Memory B cell (primary cell): ENCODE results near the gene TMEM143.
"Not testable (repeated sequence)": the region's sequence is repeated elsewhere in the genome, so short reads cannot be mapped to it uniquely, and the experiment has no call there.

Source experiments
- ATAC-seq: fragments of 150-1000 bp; cut with Tn5 transposase; 2 replicates; pipeline ENCODE4 v1.10.0; 2021; ENCODE audit warnings: low read depth, mild to moderate bottlenecking, moderate library complexity
- DNase-seq, 2 donors: peaks; one replicate each; pipeline ENCODE4 v3.0.0; 2022; ENCODE audit warnings: low spot score in 2 of 2
- H3K27ac Mint-ChIP-seq: one replicate; pipeline ENCODE4 v1.8.0; 2022; ENCODE audit warnings: mild to moderate bottlenecking, moderate library complexity, mixed read lengths
- H3K27me3 Mint-ChIP-seq: one replicate; pipeline ENCODE4 v1.8.0; 2022; ENCODE audit warnings: mixed read lengths
- H3K36me3 Mint-ChIP-seq: one replicate; pipeline ENCODE4 v1.8.0; 2022; ENCODE audit warnings: mild to moderate bottlenecking, mixed read lengths
- H3K4me1 Mint-ChIP-seq: one replicate; pipeline ENCODE4 v1.8.0; 2022; ENCODE audit warnings: mixed read lengths
- H3K4me3 Mint-ChIP-seq: one replicate; pipeline ENCODE4 v1.8.0; 2022; ENCODE audit warnings: mild to moderate bottlenecking, moderate library complexity, mixed read lengths
- H3K9me3 Mint-ChIP-seq: one replicate; pipeline ENCODE4 v1.8.0; 2022; ENCODE audit warnings: mixed read lengths

Gene TMEM143

DNA sequence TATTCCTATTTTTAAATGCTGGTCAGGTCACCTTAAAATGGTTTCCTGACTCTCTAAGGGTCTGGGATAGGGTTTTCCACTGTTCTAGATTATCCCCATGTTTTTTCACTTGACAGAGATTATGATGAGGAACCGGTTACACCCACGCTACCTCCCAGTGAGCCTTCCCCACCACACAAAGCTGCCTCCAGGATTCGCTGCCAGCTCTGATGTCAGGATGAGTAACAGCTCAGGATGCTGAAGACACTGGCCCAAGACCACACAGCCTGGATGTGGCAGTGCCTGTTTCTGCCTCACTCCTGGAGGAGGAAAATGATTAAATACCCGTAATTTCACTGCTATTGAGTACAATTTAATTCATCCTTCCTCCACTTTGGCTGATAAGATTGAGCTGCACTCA is 70.9 kb downstream of the TMEM143 start:
- H3K4me1 Mint-ChIP-seq: no peaks in the 10 kb centered on the region
- H3K27me3 Mint-ChIP-seq: peaks cover 6% of the 10 kb centered on the region
- no peaks in the 10 kb centered on the region for H3K9me3 Mint-ChIP-seq
- H3K36me3 Mint-ChIP-seq: peaks cover 2% of the 10 kb centered on the region
- DNase-seq (no peak), ATAC-seq (no peak)
- H3K4me3 Mint-ChIP-seq: no peak overlapping the region
- no peak overlapping the region for H3K27ac Mint-ChIP-seq

DNA sequence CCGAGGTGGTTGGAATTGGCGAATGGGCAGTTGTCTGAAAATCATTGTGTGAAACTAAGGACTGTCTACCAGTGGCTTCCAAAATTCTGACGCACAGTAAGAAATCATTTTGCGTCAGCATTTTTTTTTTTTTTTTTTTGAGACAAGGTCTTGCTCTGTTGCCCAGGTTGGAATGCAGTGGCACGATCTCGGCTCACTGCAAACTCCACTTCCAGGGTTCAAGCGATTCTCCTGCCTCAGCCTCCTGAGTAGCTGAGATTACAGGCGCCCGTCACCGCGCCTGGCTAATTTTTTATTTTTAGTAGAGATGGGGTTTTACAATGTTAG is 72.3 kb downstream of the TMEM143 start:
- ATAC-seq, H3K27ac Mint-ChIP-seq, H3K27me3 Mint-ChIP-seq, DNase-seq, H3K4me1 Mint-ChIP-seq, H3K36me3 Mint-ChIP-seq, H3K9me3 Mint-ChIP-seq: not testable (repeated sequence)
- peak overlapping the region; percentile 74 for H3K4me3 Mint-ChIP-seq

DNA sequence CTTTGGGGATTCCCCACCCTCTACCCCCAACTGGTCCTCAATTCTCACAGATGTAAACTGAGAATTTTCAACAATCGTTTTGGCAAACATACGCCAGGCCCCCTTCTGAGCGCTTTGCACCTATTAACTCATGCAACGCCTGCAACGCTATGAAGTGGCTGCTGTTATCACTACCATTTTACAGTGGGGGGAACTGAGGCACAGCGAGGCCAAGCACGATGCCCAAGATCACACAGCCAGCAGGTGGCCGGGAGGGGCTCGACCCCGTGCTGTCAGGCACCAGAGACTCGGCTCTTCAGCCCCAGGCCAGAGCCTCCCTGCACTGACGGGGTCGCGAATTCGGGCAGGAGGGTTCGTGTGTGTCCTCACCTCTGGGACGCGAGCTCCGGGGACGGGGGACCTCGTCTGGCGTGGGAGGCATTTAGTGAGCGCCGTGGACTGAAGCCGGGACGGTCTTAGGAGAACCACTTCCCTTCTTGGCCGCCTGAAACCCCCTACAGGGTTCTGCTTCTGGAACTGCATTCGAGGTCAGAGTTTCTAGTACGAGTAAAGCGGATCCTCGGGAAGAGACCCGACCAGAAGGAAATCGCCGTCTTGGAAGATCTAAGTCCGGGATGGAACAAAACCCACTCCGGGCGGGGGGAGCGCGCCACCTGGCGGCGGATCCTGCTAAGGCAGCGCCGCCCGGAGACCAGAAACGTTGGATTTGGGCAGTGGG is 72.8 kb downstream of the TMEM143 start:
- peaks cover 4% of the 10 kb centered on the region for H3K27me3 Mint-ChIP-seq
- H3K36me3 Mint-ChIP-seq: peaks cover 7% of the 10 kb centered on the region
- H3K4me3 Mint-ChIP-seq: peak overlapping the region; percentile 74
- ATAC-seq: peak; percentile 75
- no peak overlapping the region for H3K27ac Mint-ChIP-seq
- peak; percentile 56 to 73 for DNase-seq
- H3K4me1 Mint-ChIP-seq: no peaks in the 10 kb centered on the region
- peaks cover 11% of the 10 kb centered on the region for H3K9me3 Mint-ChIP-seq

DNA sequence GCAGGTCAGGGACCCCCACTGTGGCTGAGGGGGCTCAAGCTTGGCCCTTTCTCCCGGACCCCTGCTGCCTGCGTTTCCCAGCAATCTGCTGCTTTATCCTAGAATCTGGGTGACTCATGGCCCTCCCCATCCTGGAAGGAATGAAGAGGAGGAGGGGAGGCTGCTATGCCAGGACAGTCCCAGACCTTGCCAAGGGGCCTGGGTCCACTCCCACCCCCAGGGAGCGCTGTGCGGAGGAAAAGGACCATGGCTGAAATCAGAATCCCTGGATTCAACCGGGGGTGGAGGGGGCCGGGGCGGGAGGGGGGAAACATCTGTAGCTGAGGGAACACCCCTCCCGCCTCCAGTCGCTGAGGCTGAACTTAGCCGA is 73.4 kb downstream of the TMEM143 start:
- H3K9me3 Mint-ChIP-seq: peaks cover 12% of the 10 kb centered on the region
- H3K4me3 Mint-ChIP-seq: peak overlapping the region; percentile 37
- H3K4me1 Mint-ChIP-seq: no peaks in the 10 kb centered on the region

DNA sequence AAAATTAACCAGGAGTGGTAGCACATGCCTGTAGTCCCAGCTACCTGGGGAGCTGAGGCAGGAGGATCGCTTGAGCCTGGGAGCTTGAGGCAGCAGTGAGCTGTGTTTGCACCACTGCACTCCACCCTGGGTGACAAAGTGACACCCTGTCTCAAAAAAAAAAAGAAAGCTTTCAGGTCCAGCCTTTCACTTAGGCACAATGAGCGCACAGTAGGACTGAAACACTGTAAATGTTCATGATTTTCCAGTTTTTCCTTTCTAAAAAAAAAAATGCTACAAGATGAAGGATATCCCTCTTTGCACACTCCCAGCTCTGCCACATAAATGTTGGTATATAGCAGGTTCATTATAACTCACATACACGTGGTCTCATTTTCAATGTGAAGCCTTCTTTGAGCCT is 76.0 kb downstream of the TMEM143 start:
- Mint-ChIP-seq H3K4me3 (no peak overlapping the region), H3K27me3 (no peaks in the 10 kb centered on the region), H3K27ac (no peak overlapping the region), H3K4me1 (no peaks in the 10 kb centered on the region), H3K36me3 (peaks cover 13% of the 10 kb centered on the region), H3K9me3 (peaks cover 13% of the 10 kb centered on the region)
- DNase-seq: no peak
- no peak for ATAC-seq

More for the DNA sequence above, 73.4 kb downstream of the TMEM143 start:
- DNase-seq: no peak
- Mint-ChIP-seq H3K36me3 (peaks cover 10% of the 10 kb centered on the region), H3K27ac (no peak overlapping the region), H3K27me3 (no peaks in the 10 kb centered on the region)
- ATAC-seq: no peak

DNA sequence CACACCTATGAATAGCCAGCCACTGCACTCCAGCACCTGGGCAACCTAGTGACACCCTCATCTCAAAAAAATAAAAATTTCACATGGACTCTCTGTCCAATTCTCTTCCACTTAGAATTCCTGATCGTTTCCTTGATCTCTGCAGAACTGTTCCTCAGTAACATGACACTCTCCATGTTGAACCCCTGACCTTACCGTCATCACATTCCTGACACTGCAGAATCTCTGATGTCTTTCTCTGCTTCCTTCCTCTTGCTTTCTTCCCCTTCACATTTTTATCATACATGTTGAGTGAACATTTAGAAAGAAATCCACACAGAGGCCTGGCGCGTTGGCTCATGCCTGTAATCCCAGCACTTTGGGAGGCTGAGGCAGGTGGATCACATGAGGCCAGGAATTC is 78.8 kb downstream of the TMEM143 start:
- ATAC-seq (no peak), DNase-seq (no peak)
- no peak overlapping the region for H3K27ac Mint-ChIP-seq
- no peaks in the 10 kb centered on the region for H3K4me1 Mint-ChIP-seq
- H3K27me3 Mint-ChIP-seq: no peaks in the 10 kb centered on the region
- H3K9me3 Mint-ChIP-seq: peaks cover 13% of the 10 kb centered on the region
- H3K36me3 Mint-ChIP-seq: peaks cover 13% of the 10 kb centered on the region
- H3K4me3 Mint-ChIP-seq: no peak overlapping the region

DNA sequence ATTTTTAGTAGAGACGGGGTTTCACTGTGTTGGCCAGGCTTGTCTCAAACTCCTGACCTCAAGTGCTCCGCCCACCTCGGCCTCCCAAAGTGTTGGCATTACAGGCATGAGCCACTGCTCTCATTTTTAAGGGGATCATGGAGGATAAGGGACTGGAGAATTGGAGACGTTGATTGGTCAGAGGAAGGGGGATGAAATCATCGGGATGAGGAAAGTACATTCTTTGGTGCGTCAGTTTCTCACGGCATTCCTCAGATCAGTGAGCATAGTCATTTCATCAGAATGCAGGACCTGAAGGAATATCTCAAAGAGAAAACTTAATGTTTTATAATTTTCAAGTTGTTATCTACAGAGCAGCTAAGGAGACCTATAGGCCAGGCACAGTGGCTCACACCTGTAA is 79.8 kb downstream of the TMEM143 start:
- H3K4me3 Mint-ChIP-seq: no peak overlapping the region
- peaks cover 13% of the 10 kb centered on the region for H3K9me3 Mint-ChIP-seq

More for the DNA sequence above, 79.8 kb downstream of the TMEM143 start:
- ATAC-seq (no peak), DNase-seq (no peak)
- peaks cover 13% of the 10 kb centered on the region for H3K36me3 Mint-ChIP-seq
- no peak overlapping the region for H3K27ac Mint-ChIP-seq
- H3K27me3 Mint-ChIP-seq: no peaks in the 10 kb centered on the region
- H3K4me1 Mint-ChIP-seq: no peaks in the 10 kb centered on the region
